ENCODE results near the gene TMEM87A.
"Not testable (repeated sequence)": the region's sequence is repeated elsewhere in the genome, so short reads cannot be mapped to it uniquely, and the experiment has no call there.

Gene TMEM87A

GRCh38 chr15:42272939-42273899 is at the start of gene TMEM87A, which contains the start of gene GANC:
Gene TMEM87A (minus strand): TSS chr15:42273433. CDS start chr15:42273398, 35 bp downstream.
Gene GANC (plus strand): TSS chr15:42273201. CDS start chr15:42274482, 1,281 bp downstream.
- DNase-seq (ENCODE audit: low spot score): peak; percentile 93

- DNase-seq (ENCODE audit: low spot score): no peak
Observed at GRCh38 chr15:42319206-42319605, 46.0 kb upstream of the TMEM87A start.

GRCh38 chr15:42316282-42316805 is 43.1 kb upstream of the TMEM87A start:
- DNase-seq (ENCODE audit: low spot score): not testable (repeated sequence)

- DNase-seq (ENCODE audit: low spot score): no peak
Observed at GRCh38 chr15:42315521-42315920, 42.3 kb upstream of the TMEM87A start.

- no peak for DNase-seq (ENCODE audit: low spot score)
Observed at GRCh38 chr15:42314818-42315217, 41.6 kb upstream of the TMEM87A start.

GRCh38 chr15:42313463-42313862 is 40.2 kb upstream of the TMEM87A start:
- no peak for DNase-seq (ENCODE audit: low spot score)

- no peak for DNase-seq (ENCODE audit: low spot score)
Observed at GRCh38 chr15:42306681-42307080, 33.4 kb upstream of the TMEM87A start.

GRCh38 chr15:42301004-42301403 is 27.8 kb upstream of the TMEM87A start:
- DNase-seq (ENCODE audit: low spot score): not testable (repeated sequence)

- DNase-seq (ENCODE audit: low spot score): no peak
Observed at GRCh38 chr15:42289166-42289565, 15.9 kb upstream of the TMEM87A start.

GRCh38 chr15:42287931-42288330 is 14.7 kb upstream of the TMEM87A start:
- no peak for DNase-seq (ENCODE audit: low spot score)

GRCh38 chr15:42286445-42287029 is 13.3 kb upstream of the TMEM87A start:
- no peak for DNase-seq (ENCODE audit: low spot score)

GRCh38 chr15:42285034-42285433 is 11.8 kb upstream of the TMEM87A start:
- DNase-seq (ENCODE audit: low spot score): no peak

- no peak for DNase-seq (ENCODE audit: low spot score)
Observed at GRCh38 chr15:42284551-42284950, 11.3 kb upstream of the TMEM87A start.

GRCh38 chr15:42283671-42284070 is 10.4 kb upstream of the TMEM87A start:
- no peak for DNase-seq (ENCODE audit: low spot score)

GRCh38 chr15:42282926-42283325 is 9.7 kb upstream of the TMEM87A start:
- DNase-seq (ENCODE audit: low spot score): no peak

GRCh38 chr15:42282344-42282743 is 9.1 kb upstream of the TMEM87A start:
- DNase-seq (ENCODE audit: low spot score): no peak

GRCh38 chr15:42279234-42279723 is 6.0 kb upstream of the TMEM87A start:
- DNase-seq (ENCODE audit: low spot score): no peak

- DNase-seq (ENCODE audit: low spot score): no peak
Observed at GRCh38 chr15:42276762-42277161, 3.5 kb upstream of the TMEM87A start.

GRCh38 chr15:42275780-42276391 is 2.7 kb upstream of the TMEM87A start:
- DNase-seq (ENCODE audit: low spot score): no peak

- no peak for DNase-seq (ENCODE audit: low spot score)
Observed at GRCh38 chr15:42274702-42274989, 1.4 kb upstream of the TMEM87A start.

GRCh38 chr15:42273900-42274701 is 868 bp upstream of the TMEM87A start:
- DNase-seq (ENCODE audit: low spot score): peak; percentile 45

GRCh38 chr15:42270996-42271395 is 2.2 kb downstream of the TMEM87A start:
- no peak for DNase-seq (ENCODE audit: low spot score)

Data from AG08396 (cell line).